HEK293 (cell line): Measurements from ENCODE around the gene CD244.

Experiments used
- ZNF350 ChIP-seq: fragments of 450-650 bp; formaldehyde crosslinking; IDR thresholded peaks from 2 replicates; pipeline ENCODE4 v1.5.0; 2017; ENCODE audit warnings: missing biosample characterization, mild to moderate bottlenecking, missing genetic modification characterization
- TF ChIP-seq, protein P1 (sequence below): fragments of 450-650 bp; formaldehyde crosslinking; IDR thresholded peaks from 2 replicates; pipeline ENCODE4 v1.5.1; 2016; ENCODE audit warnings: missing biosample characterization, missing genetic modification characterization

DNA sequence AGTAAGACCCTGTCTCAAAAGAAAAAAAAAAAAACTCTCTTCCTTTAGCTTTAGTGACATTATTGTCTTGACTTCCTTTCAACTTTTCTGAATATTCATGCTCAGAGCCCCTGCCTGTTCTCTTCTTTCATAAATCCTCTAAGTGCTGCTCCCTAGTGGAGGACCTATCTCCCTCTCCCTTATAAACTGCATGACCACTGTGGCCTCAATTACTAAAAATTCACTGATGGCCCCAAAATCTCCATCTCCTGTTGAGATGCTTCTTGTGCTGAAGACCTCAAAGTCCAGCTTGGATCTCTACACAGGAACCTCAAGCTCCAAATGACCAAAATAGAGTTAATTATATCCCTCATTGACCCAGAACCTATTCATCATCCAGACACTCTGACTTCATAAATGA, 14.5 kb upstream of the CD244 start:
- TF ChIP-seq, protein P1, sequence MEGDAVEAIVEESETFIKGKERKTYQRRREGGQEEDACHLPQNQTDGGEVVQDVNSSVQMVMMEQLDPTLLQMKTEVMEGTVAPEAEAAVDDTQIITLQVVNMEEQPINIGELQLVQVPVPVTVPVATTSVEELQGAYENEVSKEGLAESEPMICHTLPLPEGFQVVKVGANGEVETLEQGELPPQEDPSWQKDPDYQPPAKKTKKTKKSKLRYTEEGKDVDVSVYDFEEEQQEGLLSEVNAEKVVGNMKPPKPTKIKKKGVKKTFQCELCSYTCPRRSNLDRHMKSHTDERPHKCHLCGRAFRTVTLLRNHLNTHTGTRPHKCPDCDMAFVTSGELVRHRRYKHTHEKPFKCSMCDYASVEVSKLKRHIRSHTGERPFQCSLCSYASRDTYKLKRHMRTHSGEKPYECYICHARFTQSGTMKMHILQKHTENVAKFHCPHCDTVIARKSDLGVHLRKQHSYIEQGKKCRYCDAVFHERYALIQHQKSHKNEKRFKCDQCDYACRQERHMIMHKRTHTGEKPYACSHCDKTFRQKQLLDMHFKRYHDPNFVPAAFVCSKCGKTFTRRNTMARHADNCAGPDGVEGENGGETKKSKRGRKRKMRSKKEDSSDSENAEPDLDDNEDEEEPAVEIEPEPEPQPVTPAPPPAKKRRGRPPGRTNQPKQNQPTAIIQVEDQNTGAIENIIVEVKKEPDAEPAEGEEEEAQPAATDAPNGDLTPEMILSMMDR: no peak
- no peak for TF ChIP-seq ZNF350 (tag by site-specific recombination)
